ENCODE data around the gene PPP1R3E. TPM values are rescaled to one million over a fixed set of nuclear protein-coding genes. Genes with fewer than 3 reads are reported as not detected.
A peak's percentile ranks its signal among the peaks of the same experiment; 100 is the strongest.

PPP1R3E gene
- polyA plus RNA-seq, 1 of the 3 experiments (the other 2 are of a cell fraction), result 6.6 TPM

GRCh38 chr14:23299211-23299957 is 3.3 kb downstream of the PPP1R3E start:
- TF ChIP-seq MEF2A (IDR thresholded peaks at IDR 0.05; ENCODE audit: borderline replicate concordance, low read depth) (no peak), RFX5 (IDR thresholded peaks at IDR 0.05; ENCODE audit: low read length) (no peak), SMC3 (IDR thresholded peaks at IDR 0.05; ENCODE audit: low read depth, low read length) (peak; percentile 53), FOXJ3 (CRISPR knock-in tag; IDR thresholded peaks at IDR 0.05) (no peak), JUND (IDR thresholded peaks at IDR 0.05) (no peak), CHD2 (IDR thresholded peaks at IDR 0.05; ENCODE audit: low read length, partially characterized antibody) (no peak), GATA2 (CRISPR knock-in tag; IDR thresholded peaks at IDR 0.05) (no peak), YY1 (IDR thresholded peaks at IDR 0.05; ENCODE audit: low read depth) (no peak), NFIC (IDR thresholded peaks at IDR 0.05; ENCODE audit: borderline replicate concordance) (no peak), NRF1 (IDR thresholded peaks at IDR 0.05; ENCODE audit: low read depth, low read length) (no peak), EP300 (IDR thresholded peaks at IDR 0.05; ENCODE audit: borderline replicate concordance in 1 of 2, low read depth in 1 of 2, low read length in 1 of 2) (no peak), RAD21 (IDR thresholded peaks at IDR 0.05; ENCODE audit: low read length) (peak; percentile 61), RCOR1 (IDR thresholded peaks at IDR 0.05; ENCODE audit: low read length) (no peak), REST (IDR thresholded peaks at IDR 0.05; ENCODE audit: low read depth, low read length) (no peak), USF2 (IDR thresholded peaks at IDR 0.05; ENCODE audit: borderline replicate concordance, low read depth, low read length) (no peak)
- TF ChIP-seq, protein P1, sequence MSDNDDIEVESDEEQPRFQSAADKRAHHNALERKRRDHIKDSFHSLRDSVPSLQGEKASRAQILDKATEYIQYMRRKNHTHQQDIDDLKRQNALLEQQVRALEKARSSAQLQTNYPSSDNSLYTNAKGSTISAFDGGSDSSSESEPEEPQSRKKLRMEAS (IDR thresholded peaks at IDR 0.05; ENCODE audit: low read depth), result no peak
- TF ChIP-seq, protein P2, sequence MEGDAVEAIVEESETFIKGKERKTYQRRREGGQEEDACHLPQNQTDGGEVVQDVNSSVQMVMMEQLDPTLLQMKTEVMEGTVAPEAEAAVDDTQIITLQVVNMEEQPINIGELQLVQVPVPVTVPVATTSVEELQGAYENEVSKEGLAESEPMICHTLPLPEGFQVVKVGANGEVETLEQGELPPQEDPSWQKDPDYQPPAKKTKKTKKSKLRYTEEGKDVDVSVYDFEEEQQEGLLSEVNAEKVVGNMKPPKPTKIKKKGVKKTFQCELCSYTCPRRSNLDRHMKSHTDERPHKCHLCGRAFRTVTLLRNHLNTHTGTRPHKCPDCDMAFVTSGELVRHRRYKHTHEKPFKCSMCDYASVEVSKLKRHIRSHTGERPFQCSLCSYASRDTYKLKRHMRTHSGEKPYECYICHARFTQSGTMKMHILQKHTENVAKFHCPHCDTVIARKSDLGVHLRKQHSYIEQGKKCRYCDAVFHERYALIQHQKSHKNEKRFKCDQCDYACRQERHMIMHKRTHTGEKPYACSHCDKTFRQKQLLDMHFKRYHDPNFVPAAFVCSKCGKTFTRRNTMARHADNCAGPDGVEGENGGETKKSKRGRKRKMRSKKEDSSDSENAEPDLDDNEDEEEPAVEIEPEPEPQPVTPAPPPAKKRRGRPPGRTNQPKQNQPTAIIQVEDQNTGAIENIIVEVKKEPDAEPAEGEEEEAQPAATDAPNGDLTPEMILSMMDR (IDR thresholded peaks at IDR 0.05), result peak; percentile 53
- Histone ChIP-seq H3K9me2 (no peaks in the 10 kb centered on the region), H3K9ac (no peak overlapping the region; the same call in 1 of the 2 replicates), H3K4me2 (0 out of 2 replicates have a peak overlapping the region, but pooled peaks have one; percentile 92), H3K27me3 (ENCODE audit: insufficient read depth) (no peaks in the 10 kb centered on the region), H3K4me3 (ENCODE audit: low read depth in 2 of 2, low read length in 1 of 2) (no peak overlapping the region), H3K79me2 (ENCODE audit: insufficient read depth) (peaks cover 6% of the 10 kb centered on the region; the same call in 1 of the 2 replicates), H3K9me3 (no peaks in the 10 kb centered on the region), H3K4me1 (ENCODE audit: control insufficient read depth in 1 of 2, insufficient read depth in 2 of 2, low read depth in 1 of 2, low read length in 1 of 2) (peaks cover 15 to 17% of the 10 kb centered on the region in 2 experiments; a peak in 3 of 4 replicates), H3K36me3 (replicated peaks in 1 of 2; ENCODE audit: control insufficient read depth in 1 of 2, insufficient read depth in 2 of 2, low read length in 1 of 2) (peaks cover 0 to 3% of the 10 kb centered on the region in 2 experiments), H3K27ac (ENCODE audit: low read depth in 2 of 2, low read length in 1 of 2) (no peak overlapping the region), H2AFZ (ENCODE audit: low read depth) (no peak overlapping the region), H3F3A (replicated peaks; ENCODE audit: insufficient read depth) (peaks cover 20% of the 10 kb centered on the region), H4K20me1 (ENCODE audit: insufficient read depth) (no peaks in the 10 kb centered on the region)
- WGBS (ENCODE audit: low lambda C conversion rate), result 92% methylated on average over 2 of the region's 2 CpGs
- DNase-seq, result no peak
- CTCF ChIA-PET, result interaction anchor here (0.6 to 4.7 kb wide), 9 partner anchors 8 to 179 kb away, joined by 3 to 26 read pairs (median 6); partner anchors contain the start of gene PABPN1
- POLR2A ChIA-PET, result interaction anchor here (1.0 kb wide), 1 partner anchor 10 kb away, joined by 3 read pairs; no protein-coding TSS in a partner anchor

Data from SK-N-SH (cell line).